Heart right ventricle (tissue), 16 donors: ENCODE data around the gene STARD7. TPM values are rescaled to one million over a fixed set of nuclear protein-coding genes. Genes with fewer than 3 reads are reported as not detected.

Experiments
- ATAC-seq, 8 donors: fragments of 200-7000 bp; cut with Tn5 transposase; one replicate each; pipeline ENCODE4 v1.9.1; 2020; ENCODE audit warnings: mild to moderate bottlenecking in 8 of 8, moderate library complexity in 8 of 8, moderate number of reproducible peaks in 1 of 8
- DNase-seq, 2 donors: peaks; one replicate each; pipeline ENCODE4 v3.0.0-alpha.2; 2020
- H3K27ac ChIP-seq, 10 donors: fragments of 200-600 bp; sonication (generic) in 2 of 10; one replicate each; pipeline versions ENCODE4 v1.5.0 to v1.8.0; 2020 to 2022; ENCODE audit warnings: mild to moderate bottlenecking in 3 of 10
- H3K27me3 ChIP-seq, 7 donors: fragments of 200-600 bp; one replicate each; pipeline ENCODE4 v1.8.0; 2021 to 2022; ENCODE audit warnings: mild to moderate bottlenecking in 2 of 7
- H3K36me3 ChIP-seq, 9 donors: fragments of 200-600 bp; sonication (generic) in 1 of 9; one replicate each; pipeline versions ENCODE4 v1.5.0 to v1.8.0; 2020 to 2022; ENCODE audit warnings: mild to moderate bottlenecking in 2 of 9
- H3K4me1 ChIP-seq, 9 donors: fragments of 200-600 bp; sonication (generic) in 1 of 9; one replicate each; pipeline versions ENCODE4 v1.5.0 to v1.8.0; 2020 to 2022; ENCODE audit warnings: mild to moderate bottlenecking in 4 of 9
- H3K4me3 ChIP-seq, 10 donors: fragments of 200-600 bp; sonication (generic) in 2 of 10; one replicate each; pipeline versions ENCODE4 v1.5.0 to v1.8.0; 2020 to 2022; ENCODE audit warnings: mild to moderate bottlenecking in 7 of 10, moderate library complexity in 2 of 10
- H3K9me3 ChIP-seq, 11 donors: fragments of 200-600 bp in 10 of 11; sonication (generic) in 2 of 11; one replicate each; pipeline versions ENCODE4 v1.5.0 to v1.8.0; 2013 to 2022; ENCODE audit warnings: mild to moderate bottlenecking in 2 of 11, control low read depth in 1 of 11, moderate library complexity in 1 of 11
- CTCF ChIP-seq, 9 donors: fragments of 200-600 bp; sonication (generic) in 2 of 9; IDR thresholded peaks; one replicate each; pipeline versions ENCODE4 v1.5.0 to v1.8.0; 2021 to 2022; ENCODE audit warnings: antibody characterized with exemption in 9 of 9, mild to moderate bottlenecking in 5 of 9, moderate library complexity in 1 of 9
- WGBS, 2 donors: extraction: QIAGEN DNeasy Blood & Tissue Kit; methylation state at CpG; one replicate each; pipeline ENCODE4 v1.1.7; 2013; ENCODE audit warnings: inconsistent platforms in 1 of 2; 5-methylcytosine and 5-hydroxymethylcytosine counted together
- intact Hi-C, 10 donors: fragments of 100-400 bp; cut with DNase I; formaldehyde crosslinking; loops; one replicate each; pipeline versions ENCODE4 v1.11.1 to v1.14.2; 2022
- polyA plus RNA-seq, 2 donors: library from polyadenylated mRNA; stranded (reverse); fragments of 200-250 nt; gene quantifications; one replicate each; pipeline ENCODE4 v1.2.3, GENCODE V29; 2013
- total RNA-seq, 10 donors: library from RNA; stranded (reverse); fragmentation: NEBNext Ultra II Directional in 3 of 10; extraction: Animal tissue kit (Norgen Biotek cat#: 25700) in 3 of 10; gene quantifications; one replicate each; pipeline versions ENCODE4 v1.2.1 to v1.2.4, GENCODE V29; 2021 to 2023
- donor health status: Arrhythmogenic right ventricular cardiomyopathy.
- donor health status: ischemic (EF 13 %, LVEDD 7.1; RV severe dilation, severe dysfunction).
- donor health status: healthy with polysubstance abuse.
- donor health status: DM: no; HTN: yes; CAD: no.
- donor health status: DM: no; HTN: no; CAD: no.
- donor health status: ischemic (EF 25% LVEDD 6.9; RV normal size, moderate dysfunction).
- donor health status: ischemic (EF 25% LVEDD 5.7; RV mildly dilated, moderate dysfunction).
- donor health status: healthy.
- donor health status: DM: yes; HTN: yes; CAD: no.
- donor health status: Ischemic cardiomyopathy.
- donor health status: ischemic (EF 35%, LVEDD 5.7; RV mildly dilated, moderate dysfunction).
- donor health status: nonischemic (EF 11% LVEDD 7.7; RV severe dilation, severe dysfunction).
- donor health status: DM: yes; HTN: yes; CAD: no.
- donor health status: PGD.
- donor health status: ischemic (EF 29% LVEDD 5.4; RV normal size, mild dysfunction).
- donor health status: nonischemic (EF 23%, LVEDD 6.1; RV moderate dilation, normal function).

The STARD7 gene
- total and polyA plus RNA-seq, 12 donors, result 50.8 to 397 (median 191) TPM

GRCh38 chr2:96253006-96253405, 44.4 kb upstream of the STARD7 start:
- H3K36me3 ChIP-seq, result peaks cover 0 to 70% (median 30%) of the 10 kb centered on the region in 9 donors
- ATAC-seq, result peak in 6 of 8 donors; percentile 23 to 53 (median 36)
- 75 to 85% methylated on average over 7 of the region's 7 CpGs for WGBS, 2 donors

GRCh38 chr2:96252526-96252925, 43.9 kb upstream of the STARD7 start:
- no peaks in the 10 kb centered on the region for H3K27me3 ChIP-seq
- H3K36me3 ChIP-seq, result peaks cover 0 to 70% (median 30%) of the 10 kb centered on the region in 9 donors
- H3K4me3 ChIP-seq, result no peak overlapping the region
- intact Hi-C loops, result loop anchor here in 1 of 10 donors (5.0 kb wide), 1 partner anchor 40 kb away; no protein-coding TSS in a partner anchor
- ATAC-seq (peak in 2 of 8 donors; percentile 8 to 23), DNase-seq (no peak)
- H3K27ac ChIP-seq, result peak overlapping the region in 9 of 10 donors; percentile 40 to 97 (median 73)
- no peaks in the 10 kb centered on the region for H3K9me3 ChIP-seq
- no peak for TF ChIP-seq CTCF (IDR thresholded peaks at IDR 0.05)
- 73 to 77% methylated on average over 8 of the region's 8 CpGs for WGBS, 2 donors
- peaks cover 13 to 93% (median 82%) of the 10 kb centered on the region in 9 donors for H3K4me1 ChIP-seq

More at GRCh38 chr2:96253006-96253405, 44.4 kb upstream of the STARD7 start:
- Histone ChIP-seq H3K4me3 (no peak overlapping the region), H3K4me1 (peaks cover 13 to 93% (median 86%) of the 10 kb centered on the region in 9 donors), H3K27me3 (no peaks in the 10 kb centered on the region), H3K27ac (peak overlapping the region in 9 of 10 donors; percentile 66 to 97 (median 73)), H3K9me3 (no peaks in the 10 kb centered on the region)
- intact Hi-C loops, result loop anchor here in 1 of 10 donors (5.0 kb wide), 1 partner anchor 41 kb away; no protein-coding TSS in a partner anchor
- peak in 6 of 9 donors; percentile 5 to 48 (median 22) for TF ChIP-seq CTCF (IDR thresholded peaks at IDR 0.05)
- DNase-seq, result no peak

- DNase-seq (peak; percentile 65 to 71), ATAC-seq (peak; percentile 31 to 79 (median 74))
- Histone ChIP-seq H3K27ac (peak overlapping the region in 9 of 10 donors; percentile 40 to 97 (median 71)), H3K4me1 (peaks cover 11 to 93% (median 74%) of the 10 kb centered on the region in 9 donors), H3K9me3 (no peaks in the 10 kb centered on the region), H3K27me3 (no peaks in the 10 kb centered on the region), H3K4me3 (no peak overlapping the region), H3K36me3 (peaks cover 0 to 64% (median 30%) of the 10 kb centered on the region in 9 donors)
- intact Hi-C loops, result loop anchor here in 1 of 10 donors (5.0 kb wide), 1 partner anchor 40 kb away; no protein-coding TSS in a partner anchor
- no peak for TF ChIP-seq CTCF (IDR thresholded peaks at IDR 0.05)
- WGBS, 2 donors, result 63 to 65% methylated on average over 6 of the region's 6 CpGs
Observed at GRCh38 chr2:96251721-96252292, 43.2 kb upstream of the STARD7 start.

- H3K4me3 ChIP-seq, result no peak overlapping the region
- intact Hi-C loops, result loop anchor here in 1 of 10 donors (5.0 kb wide), 1 partner anchor 38 kb away; no protein-coding TSS in a partner anchor
- no peak for ATAC-seq
- no peak for TF ChIP-seq CTCF (IDR thresholded peaks at IDR 0.05)
- H3K27me3 ChIP-seq, result no peaks in the 10 kb centered on the region
- WGBS, 2 donors, result 77 to 84% methylated on average over 6 of the region's 6 CpGs
- peak overlapping the region in 9 of 10 donors; percentile 9 to 97 (median 69) for H3K27ac ChIP-seq
- H3K4me1 ChIP-seq, result peaks cover 11 to 93% (median 66%) of the 10 kb centered on the region in 9 donors
- DNase-seq, result no peak
- peaks cover 0 to 51% (median 22%) of the 10 kb centered on the region in 9 donors for H3K36me3 ChIP-seq
- H3K9me3 ChIP-seq, result no peaks in the 10 kb centered on the region
Observed at GRCh38 chr2:96250188-96250587, 41.6 kb upstream of the STARD7 start.
